Mesodermal cell (in vitro differentiated cells): ENCODE measurements around the gene RASGRP4.
"Not testable (repeated sequence)": the region's sequence is repeated elsewhere in the genome, so short reads cannot be mapped to it uniquely, and the experiment has no call there.

ENCODE experiments used
- H3K27ac ChIP-seq: 2 replicates; pipeline ENCODE4 v1.7.0; 2013; ENCODE audit warnings: mild to moderate bottlenecking, low read depth, low read length, moderate library complexity; ENCODE audit not compliant: severe bottlenecking
- H3K36me3 ChIP-seq: 2 replicates; pipeline ENCODE4 v1.7.1; 2013; ENCODE audit warnings: mild to moderate bottlenecking, low read length, moderate library complexity; ENCODE audit not compliant: control insufficient read depth, insufficient read depth
- H3K4me1 ChIP-seq: one replicate; pipeline ENCODE4 v1.7.1; 2013; ENCODE audit warnings: mild to moderate bottlenecking, low read length; ENCODE audit not compliant: insufficient read depth, control insufficient read depth, poor library complexity, severe bottlenecking
- H3K4me3 ChIP-seq: 2 replicates; pipeline ENCODE4 v1.7.0; 2013; ENCODE audit warnings: low read length, control low read depth, mild to moderate bottlenecking; ENCODE audit not compliant: insufficient read depth, poor library complexity, severe bottlenecking; ENCODE audit errors: extremely low read depth
- H3K9me3 ChIP-seq: 2 replicates; pipeline ENCODE4 v1.7.1; 2013; ENCODE audit warnings: mild to moderate bottlenecking, low read length, moderate library complexity; ENCODE audit not compliant: control insufficient read depth
- WGBS, 2 experiments: methylation state at CpG; one replicate each; pipeline ENCODE4 v1.1.5; 2013; ENCODE audit warnings: missing lambda C conversion rate in 2 of 2; ENCODE audit not compliant: insufficient coverage in 2 of 2; 5-methylcytosine and 5-hydroxymethylcytosine counted together

RASGRP4 gene

DNA sequence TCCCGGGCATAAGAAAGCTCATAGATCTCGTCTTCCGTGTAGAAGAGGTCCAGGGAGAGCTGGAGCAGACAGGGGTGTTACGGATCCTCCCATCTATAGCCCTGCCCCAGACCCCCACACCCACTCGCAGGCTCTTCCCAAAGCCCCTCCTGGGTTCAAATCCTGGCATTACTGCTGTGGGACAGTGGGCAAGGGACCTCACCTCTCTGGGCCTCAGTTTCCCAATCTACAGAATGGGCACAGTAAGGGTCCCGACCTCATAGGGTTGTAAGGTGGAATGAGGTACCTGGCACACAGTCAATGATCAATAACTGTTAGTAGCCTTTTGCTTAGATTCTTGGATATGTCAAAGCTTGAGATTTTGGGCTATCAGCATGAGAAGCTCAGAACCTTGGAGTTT lies 12.6 kb downstream of the RASGRP4 start:
- Histone ChIP-seq H3K36me3 (no peaks in the 10 kb centered on the region), H3K4me3 (no peak overlapping the region), H3K4me1 (peaks cover 5% of the 10 kb centered on the region), H3K9me3 (no peaks in the 10 kb centered on the region), H3K27ac (no peak overlapping the region)
- WGBS, 2 experiments, result 93 to 100% methylated on average over 3 of the region's 6 CpGs

DNA sequence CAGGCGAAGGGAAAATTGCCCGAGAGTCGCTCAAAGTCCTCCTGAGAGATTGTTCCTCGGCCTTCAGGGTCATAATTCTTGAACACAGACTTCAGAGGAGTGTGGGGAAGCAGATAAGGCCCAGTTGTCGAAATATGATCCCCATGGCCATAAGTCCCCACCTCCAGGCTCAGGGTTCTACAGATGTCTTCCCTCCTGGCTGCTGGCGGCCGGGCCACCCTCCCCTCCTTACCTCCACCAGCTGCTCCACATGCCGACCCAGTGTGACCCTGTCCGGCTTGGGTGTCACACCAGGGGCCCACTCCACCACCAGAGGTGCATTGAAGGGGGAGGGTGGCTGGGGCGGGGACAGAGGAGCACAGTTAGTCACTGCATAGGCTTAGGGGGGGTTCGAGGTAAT lies 13.1 kb downstream of the RASGRP4 start:
- WGBS, 2 experiments, result 73 to 86% methylated on average over 5 to 8 of the region's 11 CpGs
- no peaks in the 10 kb centered on the region for H3K36me3 ChIP-seq
- no peaks in the 10 kb centered on the region for H3K9me3 ChIP-seq
- H3K4me3 ChIP-seq, result no peak overlapping the region
- H3K4me1 ChIP-seq, result peaks cover 5% of the 10 kb centered on the region
- H3K27ac ChIP-seq, result no peak overlapping the region

DNA sequence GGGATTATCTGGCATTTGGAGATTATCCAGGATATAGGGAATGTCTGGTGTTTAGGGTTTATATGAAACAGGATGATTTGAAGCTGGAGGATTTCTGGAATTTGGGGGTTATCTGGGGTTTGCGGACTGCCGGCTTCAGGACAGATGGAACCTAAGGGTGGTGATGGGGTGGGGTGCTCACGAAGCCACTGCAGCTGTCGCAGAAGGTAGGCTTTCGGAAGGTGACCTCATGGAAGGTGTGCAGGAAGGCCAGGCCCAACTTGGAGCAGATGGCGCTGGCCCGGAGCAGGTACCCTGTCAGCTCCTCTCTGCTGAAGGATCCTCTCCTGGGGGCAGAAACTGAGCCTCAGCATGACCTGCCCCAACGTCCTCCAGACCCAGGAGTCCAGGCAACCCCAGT lies 13.5 kb downstream of the RASGRP4 start:
- no peak overlapping the region for H3K27ac ChIP-seq
- peaks cover 2% of the 10 kb centered on the region for H3K4me1 ChIP-seq
- 88 to 94% methylated on average over 7 to 8 of the region's 8 CpGs for WGBS, 2 experiments
- no peak overlapping the region for H3K4me3 ChIP-seq
- H3K36me3 ChIP-seq, result no peaks in the 10 kb centered on the region
- no peaks in the 10 kb centered on the region for H3K9me3 ChIP-seq

DNA sequence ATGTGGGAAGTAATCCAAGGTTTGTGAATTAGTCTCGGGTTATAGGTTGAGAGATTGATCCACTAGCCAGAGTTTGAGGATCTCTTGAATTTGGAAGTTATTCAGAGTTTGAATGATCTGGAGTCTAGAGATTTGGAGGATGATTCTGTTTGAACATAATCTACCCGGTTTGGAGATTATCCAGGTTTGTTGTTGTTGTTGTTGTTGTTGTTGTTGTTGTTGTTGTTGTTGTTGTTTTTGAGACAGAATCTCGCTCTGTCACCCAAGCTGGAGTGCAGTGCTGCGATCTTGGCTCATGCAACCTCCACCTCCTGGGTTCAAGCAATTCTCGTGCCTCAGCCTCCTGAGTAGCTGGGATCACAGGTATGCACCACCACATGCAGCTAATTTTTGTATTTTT lies 14.1 kb downstream of the RASGRP4 start:
- H3K4me1 ChIP-seq, H3K4me3 ChIP-seq, H3K27ac ChIP-seq, H3K9me3 ChIP-seq, H3K36me3 ChIP-seq: not testable (repeated sequence)
- WGBS, 2 experiments, result 87 to 96% methylated on average over 3 to 4 of the region's 5 CpGs

DNA sequence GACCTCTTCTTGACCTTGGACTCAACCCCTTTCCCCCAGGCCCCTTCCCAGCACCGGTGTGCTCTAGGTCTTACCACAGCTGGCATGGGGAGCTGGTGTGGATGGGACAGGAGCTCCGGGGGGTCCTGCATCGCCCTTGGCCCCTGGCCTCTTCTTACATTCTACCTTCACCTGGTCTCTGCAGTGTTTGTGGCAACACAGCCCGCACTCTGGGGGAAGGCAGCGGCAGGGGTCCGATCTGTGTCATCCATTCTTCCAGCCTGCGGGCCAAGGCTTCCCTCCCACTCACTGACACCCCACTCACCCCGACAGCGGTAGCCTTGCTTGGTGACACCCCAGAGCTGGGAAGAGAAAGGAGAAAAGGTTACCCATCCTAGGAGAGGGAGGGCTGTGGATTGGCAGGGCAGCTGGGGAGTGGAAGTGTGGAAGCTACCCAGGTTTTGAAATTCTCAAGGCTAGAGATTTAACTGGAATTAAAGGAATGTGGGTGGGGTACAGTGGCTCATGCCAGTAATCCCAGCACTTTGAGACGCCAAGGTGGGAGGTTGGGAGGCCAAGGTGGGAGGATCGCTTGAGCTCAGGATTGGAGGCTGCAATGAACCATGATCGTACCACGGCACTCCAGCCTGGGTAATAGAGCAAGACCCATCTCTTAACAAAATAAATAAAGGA lies 14.8 kb downstream of the RASGRP4 start:
- Histone ChIP-seq H3K36me3 (no peaks in the 10 kb centered on the region), H3K9me3 (no peaks in the 10 kb centered on the region), H3K27ac (no peak overlapping the region), H3K4me1 (no peaks in the 10 kb centered on the region), H3K4me3 (no peak overlapping the region)
- 87 to 88% methylated on average over 4 to 5 of the region's 13 CpGs for WGBS, 2 experiments

DNA sequence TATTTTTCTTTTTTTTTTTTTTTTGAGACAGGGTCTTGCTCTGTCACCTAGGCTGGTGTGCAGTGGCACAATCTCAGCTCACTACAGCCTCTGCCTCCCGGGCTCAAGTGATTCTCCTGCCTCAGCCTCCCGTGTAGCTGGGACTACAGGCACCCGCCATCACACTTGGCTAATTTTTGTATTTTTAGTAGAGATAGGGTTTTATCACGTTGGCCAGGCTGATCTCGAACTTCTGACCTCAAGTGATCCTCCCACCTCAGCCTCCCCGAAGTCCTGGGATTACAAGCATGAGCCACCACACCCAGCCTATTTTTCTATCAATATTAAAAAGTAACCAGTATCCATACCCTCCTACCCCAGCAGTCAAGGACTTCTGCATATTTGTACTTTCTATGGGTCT lies 15.6 kb downstream of the RASGRP4 start:
- not testable (repeated sequence) for H3K4me1 ChIP-seq, H3K4me3 ChIP-seq, H3K36me3 ChIP-seq, H3K27ac ChIP-seq, H3K9me3 ChIP-seq
- WGBS, 2 experiments, result 75 to 100% methylated on average over 1 to 3 of the region's 6 CpGs

DNA sequence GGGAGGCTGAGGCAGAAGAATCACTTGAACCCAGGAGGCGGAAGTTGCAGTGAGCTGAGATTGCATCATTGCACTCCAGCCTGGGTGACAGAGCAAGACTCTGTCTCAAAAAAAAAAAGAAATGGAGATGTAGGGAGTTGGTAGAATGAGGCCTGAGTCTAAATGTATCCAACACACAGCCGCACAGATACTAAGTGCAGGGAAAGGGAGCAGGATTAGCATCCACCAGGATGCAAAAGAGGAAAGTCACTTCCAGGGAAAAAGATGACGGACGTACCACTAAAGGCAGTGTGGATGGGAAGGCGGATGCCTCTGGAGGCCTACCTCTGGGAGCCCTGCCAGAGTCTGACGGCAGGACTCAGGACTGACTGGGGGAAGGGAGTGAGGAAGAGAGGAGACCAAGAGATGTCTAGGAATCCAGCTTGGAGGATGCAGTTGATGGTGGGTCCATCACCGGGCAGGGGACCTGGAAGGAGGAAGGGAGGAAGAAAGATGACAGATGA lies 16.3 kb downstream of the RASGRP4 start:
- Histone ChIP-seq H3K36me3 (peaks cover 3% of the 10 kb centered on the region), H3K4me1 (no peaks in the 10 kb centered on the region), H3K27ac (no peak overlapping the region), H3K4me3 (no peak overlapping the region), H3K9me3 (no peaks in the 10 kb centered on the region)
- 91 to 96% methylated on average over 7 of the region's 7 CpGs for WGBS, 2 experiments

DNA sequence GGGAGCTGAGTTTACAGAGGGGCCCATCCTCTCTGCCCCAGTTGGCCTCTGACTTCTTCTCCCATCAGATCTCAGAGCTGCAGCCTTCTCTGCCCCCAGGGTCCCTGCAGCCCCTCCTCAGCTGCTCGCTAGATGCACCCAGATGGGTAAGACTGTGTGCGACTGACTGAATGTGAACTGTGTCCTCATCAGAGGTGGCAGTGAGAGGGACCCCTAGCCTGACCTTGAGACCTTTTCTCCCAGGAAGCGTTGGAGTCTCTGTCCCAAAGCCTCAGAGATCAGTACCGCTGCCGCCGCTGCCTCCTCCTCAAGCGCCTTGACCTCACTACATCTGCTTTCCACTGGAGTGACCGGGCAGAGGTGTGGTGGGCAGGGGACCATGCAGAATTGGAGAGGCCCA lies 20.7 kb downstream of the RASGRP4 start:
- no peaks in the 10 kb centered on the region for H3K9me3 ChIP-seq
- H3K36me3 ChIP-seq, result peaks cover 3% of the 10 kb centered on the region
- H3K4me1 ChIP-seq, result peaks cover 10% of the 10 kb centered on the region
- H3K27ac ChIP-seq, result no peak overlapping the region
- H3K4me3 ChIP-seq, result no peak overlapping the region
- 92 to 93% methylated on average over 6 to 7 of the region's 8 CpGs for WGBS, 2 experiments

DNA sequence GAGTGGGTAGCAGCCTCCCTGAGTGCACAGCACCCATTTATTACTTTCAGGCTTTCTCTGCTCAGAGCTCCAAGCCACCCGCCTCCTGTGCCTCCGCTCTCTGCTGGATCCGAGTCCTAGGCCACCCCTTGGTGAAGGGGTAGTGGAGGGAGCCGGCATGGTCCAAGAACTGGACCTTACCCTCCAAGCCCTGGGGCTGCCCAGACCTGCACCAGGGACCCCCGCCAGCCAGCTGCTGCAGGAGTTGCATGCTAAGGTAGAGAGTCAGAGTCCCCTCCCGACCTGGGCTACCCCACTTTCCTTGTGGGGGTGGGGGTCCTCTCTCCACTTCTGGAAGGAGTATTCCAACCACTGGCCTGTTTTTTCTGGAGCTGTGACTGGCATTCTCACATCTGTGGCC lies 21.2 kb downstream of the RASGRP4 start:
- 80 to 98% methylated on average over 1 to 4 of the region's 6 CpGs for WGBS, 2 experiments
- H3K4me3 ChIP-seq, result no peak overlapping the region

DNA sequence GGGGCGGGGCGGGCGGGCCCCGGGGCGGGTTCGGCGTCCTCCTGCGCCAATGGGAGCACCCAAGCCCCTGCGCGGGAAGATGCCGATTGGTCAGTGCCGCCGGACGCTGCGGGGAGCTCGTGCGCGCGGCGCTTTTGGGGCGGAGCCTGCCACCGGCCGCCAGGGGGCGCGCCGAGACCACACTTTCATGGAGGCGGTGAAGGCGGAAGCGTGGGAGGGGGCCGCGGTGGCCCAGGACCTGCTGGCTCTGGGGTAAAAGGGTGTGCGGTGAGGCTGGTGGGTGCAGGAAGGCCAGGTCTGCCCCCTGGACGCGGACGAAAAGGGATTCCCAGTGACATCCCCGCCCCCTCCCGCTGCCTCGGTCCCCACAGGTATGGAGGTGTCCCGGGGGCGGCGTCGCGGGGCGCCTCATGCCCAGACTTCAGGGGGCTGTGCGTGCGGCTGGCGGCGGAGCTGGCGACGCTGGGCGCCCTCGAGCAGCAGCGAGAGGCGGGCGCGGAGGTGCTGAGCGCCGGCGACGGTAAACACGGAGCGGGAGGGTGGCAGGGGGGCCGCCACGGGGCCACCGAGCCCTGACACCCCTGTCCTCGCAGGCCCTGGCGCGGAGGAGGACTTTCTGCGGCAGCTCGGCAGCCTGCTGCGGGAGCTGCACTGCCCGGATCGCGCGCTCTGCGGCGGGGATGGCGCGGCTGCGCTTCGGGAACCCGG lies 22.9 kb downstream of the RASGRP4 start, which contains the start of gene FAM98C:
Gene FAM98C (plus strand): TSS at position 127 of the 708 bp plus-strand sequence. CDS start 61 bp downstream, at position 188.
- Histone ChIP-seq H3K4me1 (peaks cover 19% of the 10 kb centered on the region), H3K4me3 (peak within 1 kb of the TSS; percentile 62), H3K9me3 (no peaks in the 10 kb centered on the region), H3K36me3 (peaks cover 3% of the 10 kb centered on the region), H3K27ac (peak within 1 kb of the TSS; percentile 86)
- WGBS, 2 experiments, result 1 to 3% methylated on average over 29 to 63 of the region's 82 CpGs

More for the DNA sequence above, 21.2 kb downstream of the RASGRP4 start:
- Histone ChIP-seq H3K4me1 (peaks cover 14% of the 10 kb centered on the region), H3K27ac (no peak overlapping the region), H3K36me3 (peaks cover 3% of the 10 kb centered on the region), H3K9me3 (no peaks in the 10 kb centered on the region)

DNA sequence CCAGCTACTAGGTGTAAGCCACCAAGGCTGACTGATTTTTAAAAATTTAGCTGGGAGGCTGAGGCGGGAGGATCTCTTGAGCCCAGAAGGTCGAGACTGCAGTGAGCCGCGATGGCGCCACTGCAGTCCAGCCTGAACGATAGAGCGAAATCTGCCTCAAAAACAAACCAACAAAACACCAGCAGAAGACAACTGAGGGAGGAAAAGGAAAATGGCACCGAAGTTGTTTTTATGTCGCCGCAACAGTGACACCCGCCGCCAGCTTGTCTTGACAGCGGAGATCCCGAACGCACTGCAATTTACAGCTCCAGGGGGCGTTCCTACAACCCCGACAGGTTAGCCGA lies 23.4 kb downstream of the RASGRP4 start:
- Histone ChIP-seq H3K27ac (no peak overlapping the region), H3K4me3 (peak overlapping the region; percentile 62), H3K9me3 (no peaks in the 10 kb centered on the region), H3K36me3 (peaks cover 3% of the 10 kb centered on the region), H3K4me1 (peaks cover 19% of the 10 kb centered on the region)
- WGBS, 2 experiments, result 8 to 12% methylated on average over 10 to 13 of the region's 18 CpGs
